Measurements from ENCODE around the gene ABI3.

ABI3 gene

DNA sequence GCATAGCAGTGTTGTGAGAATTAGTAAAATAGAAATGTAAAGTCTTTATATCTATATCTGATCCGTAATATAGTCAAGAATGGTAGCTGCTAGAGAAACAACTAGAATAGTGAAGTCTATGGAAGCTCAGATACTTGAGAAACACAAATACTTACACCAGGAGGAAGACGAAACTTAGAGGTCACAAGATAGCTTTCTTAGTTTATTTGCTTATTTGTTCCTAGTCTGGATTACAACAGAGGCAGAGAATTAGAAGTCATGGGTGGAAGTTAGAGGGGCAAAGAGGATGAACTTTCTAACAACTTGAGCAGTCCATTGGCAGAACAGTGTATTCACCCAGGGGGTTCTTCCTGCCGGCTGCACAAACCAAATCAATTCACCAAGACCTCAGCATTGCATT is 14.0 kb upstream of the ABI3 start:
- FAIRE-seq (no peak), DNase-seq (ENCODE audit: low spot score) (no peak)

DNA sequence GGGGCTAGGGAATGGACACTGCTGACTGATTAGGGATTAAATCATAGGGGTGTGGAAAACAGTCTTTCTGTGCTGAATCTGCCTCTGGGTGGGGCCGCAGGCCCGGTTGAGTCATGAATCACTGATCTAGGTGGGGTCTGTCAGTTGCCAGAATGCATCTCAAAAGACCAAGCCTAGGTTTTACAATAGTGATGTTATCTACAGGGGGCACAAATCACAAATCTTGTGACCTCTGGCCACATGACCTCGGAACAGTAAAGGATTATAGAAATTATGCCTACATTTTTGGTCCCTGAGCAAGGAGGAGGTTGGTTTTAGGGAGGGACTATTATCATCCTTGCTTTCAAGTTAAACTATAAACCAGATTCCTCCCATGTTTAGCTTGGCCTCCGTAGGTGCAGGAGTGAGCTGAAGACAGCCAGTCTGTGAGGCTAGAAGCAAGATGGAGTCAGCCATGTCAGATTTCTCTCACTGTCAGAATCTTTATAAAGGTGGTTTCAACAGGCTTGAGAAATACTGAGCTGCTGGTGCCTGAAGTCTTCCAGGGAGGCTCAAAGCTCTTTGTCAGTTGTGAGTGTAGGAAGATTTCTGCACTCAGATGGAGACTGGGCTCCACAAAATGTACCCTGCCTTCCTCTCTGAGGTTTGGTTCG is 13.0 kb upstream of the ABI3 start:
- no peak for FAIRE-seq

DNA sequence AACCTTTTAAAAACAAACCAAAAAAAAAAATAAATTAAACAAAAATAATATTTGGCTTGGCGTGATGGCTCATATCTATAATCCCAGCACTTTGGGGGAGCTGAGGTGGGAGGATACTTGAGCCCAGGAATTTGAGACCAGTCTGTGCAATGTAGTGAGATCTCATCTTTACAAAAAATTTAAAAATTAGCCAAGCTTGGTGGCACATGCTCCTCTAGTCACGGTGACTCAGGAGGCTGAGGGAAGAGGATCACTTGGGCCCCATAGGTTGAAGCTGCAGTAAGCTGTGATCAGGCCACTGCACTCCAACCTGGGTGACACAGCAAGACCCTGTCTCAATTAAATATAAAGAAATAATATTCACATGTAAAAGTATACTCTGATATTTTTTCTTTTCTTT is 12.3 kb upstream of the ABI3 start:
- FAIRE-seq (no peak), DNase-seq (ENCODE audit: low spot score) (no peak)

More for the DNA sequence above, 13.0 kb upstream of the ABI3 start:
- no peak for DNase-seq (ENCODE audit: low spot score)

DNA sequence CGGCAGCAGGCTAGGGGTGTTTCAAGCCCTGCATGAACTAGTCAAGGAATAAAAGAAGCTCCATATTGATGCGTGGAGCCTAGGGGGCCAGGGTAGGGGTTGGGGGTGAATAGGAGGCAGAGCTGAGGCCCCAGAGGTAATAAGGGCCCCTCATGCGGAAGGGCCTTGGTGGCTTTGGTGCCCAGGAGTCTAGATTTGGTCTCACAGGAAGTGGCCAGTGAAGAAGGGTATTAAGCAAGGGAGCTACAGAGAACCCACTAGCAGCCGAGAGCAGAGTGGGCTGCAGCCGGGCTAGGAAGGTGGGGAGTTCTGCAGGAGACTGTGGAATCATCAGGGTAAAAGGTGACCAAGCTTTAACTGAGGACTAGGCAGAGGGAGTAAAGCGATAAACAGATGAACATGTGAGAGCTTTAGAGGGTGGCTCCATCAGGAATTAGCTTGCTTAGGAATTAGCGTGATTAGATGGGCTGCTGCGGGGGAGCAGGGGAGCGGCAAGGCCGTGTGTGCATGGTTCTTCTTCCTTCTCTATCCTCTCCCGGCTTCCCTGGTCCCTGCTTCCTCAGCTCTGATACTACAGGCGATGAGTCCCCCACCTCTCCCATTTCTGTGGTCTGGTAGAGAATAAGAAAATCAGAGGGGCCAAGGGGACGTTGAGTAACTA is 10.0 kb upstream of the ABI3 start:
- no peak for DNase-seq (ENCODE audit: low spot score)
- no peak for FAIRE-seq

DNA sequence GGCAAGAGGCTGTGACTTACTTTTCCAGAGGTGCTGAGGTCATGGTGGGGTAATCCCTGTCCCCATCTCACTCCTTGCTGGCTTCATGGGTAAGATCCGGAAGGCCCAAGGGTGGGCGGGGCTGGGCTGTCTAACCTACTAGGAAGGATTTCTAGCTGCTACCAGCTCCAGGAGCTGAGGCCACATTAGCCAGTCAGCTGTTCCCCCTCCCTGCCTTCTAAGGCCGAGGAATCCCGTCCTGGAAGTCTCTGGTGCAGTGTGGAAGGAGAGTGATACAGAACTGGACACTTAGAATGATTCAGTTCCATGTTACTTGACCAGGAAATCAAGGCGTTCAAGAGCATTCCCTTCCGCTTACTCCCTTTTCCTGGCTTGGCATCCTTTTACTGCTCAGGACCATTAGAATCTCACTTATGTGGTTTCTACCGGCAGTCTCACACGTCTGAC is 9.0 kb upstream of the ABI3 start:
- no peak for DNase-seq (ENCODE audit: low spot score)
- no peak for FAIRE-seq

DNA sequence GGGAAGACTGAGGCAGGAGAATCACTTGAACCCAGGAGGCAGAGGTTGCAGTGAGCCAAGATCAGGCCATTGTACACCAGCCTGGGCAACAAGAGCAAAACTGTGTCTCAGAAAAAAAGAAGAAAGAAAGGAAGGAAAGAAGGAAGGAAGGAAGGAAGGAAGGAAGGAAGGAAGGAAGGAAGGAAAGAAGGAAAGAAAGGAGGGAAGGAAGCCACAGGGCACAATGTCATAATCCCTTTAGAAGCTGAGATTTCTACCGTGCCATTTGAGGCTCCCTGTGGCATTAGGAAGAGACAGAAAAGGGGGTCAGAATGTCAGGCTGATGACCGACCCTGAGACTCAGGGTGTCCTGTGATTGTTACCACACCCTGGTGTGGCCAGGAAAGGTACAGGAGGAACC is 6.7 kb upstream of the ABI3 start:
- no peak for FAIRE-seq

DNA sequence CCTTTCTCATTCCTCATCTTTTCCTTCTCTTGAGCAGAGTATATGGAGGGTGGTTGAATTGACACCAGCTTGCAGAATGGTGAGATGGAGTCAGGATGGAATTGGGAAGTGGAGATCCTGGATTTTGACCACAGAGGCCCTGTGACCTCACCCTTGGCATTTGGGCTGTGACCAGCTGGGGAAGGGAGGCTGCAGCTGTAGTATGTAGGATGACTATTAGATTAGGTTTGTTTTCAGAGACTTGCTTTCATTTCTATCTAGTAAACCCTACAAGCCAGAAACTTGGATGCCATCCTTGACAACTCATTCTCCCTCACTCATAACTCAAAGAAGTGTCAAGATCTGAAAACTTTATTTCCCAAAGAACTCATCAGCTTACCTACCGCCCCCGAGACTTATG is 6.0 kb upstream of the ABI3 start:
- DNase-seq (ENCODE audit: low spot score), result no peak
- no peak for FAIRE-seq

More for the DNA sequence above, 6.7 kb upstream of the ABI3 start:
- DNase-seq (ENCODE audit: low spot score), result no peak

DNA sequence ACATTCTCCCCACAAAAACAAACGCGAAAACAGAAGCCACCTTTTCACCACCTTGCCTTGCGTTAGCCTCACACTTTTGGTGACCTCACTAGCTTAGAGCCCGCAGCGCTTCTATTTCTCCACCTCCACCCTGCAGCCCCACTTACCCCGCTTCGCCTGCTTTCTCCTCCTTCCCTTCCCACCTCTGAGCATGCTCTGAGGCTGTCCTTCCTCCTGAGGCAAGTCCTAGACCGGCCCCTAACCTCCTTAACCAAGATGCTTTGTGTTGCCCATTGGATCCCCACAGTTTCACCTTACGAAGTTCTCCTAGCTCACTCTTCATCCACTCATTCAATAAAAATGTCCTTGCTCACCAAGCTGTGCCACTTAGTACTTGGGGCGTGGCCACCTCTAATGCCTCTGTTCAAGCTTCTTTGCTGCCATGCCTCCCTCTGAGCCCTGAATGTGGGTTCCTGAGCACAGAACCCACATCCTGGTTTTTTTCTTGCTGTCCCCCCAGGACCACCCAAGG is 1.4 kb upstream of the ABI3 start:
- peak; percentile 48 for DNase-seq (ENCODE audit: low spot score)
- peak; percentile 5 for FAIRE-seq

DNA sequence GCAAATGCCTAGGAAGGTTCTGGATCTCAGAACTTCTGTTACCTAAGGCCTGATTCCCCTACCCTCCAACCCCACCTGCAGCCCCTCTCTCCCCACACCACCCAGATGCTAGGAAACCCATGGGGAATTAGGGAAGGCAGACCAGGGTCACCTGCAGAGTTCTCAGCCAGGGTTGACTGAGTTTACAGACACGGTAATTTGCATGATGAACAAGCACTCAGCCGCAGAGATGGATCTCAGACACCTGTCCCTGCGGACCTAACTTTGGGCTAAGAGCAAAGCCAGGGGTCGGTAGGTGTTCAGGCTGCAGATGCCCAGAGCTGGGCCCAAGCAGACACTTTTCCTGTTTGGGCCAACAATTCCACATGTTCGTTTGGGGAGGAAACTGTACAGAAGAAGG is 2.9 kb downstream of the ABI3 start:
- FAIRE-seq, result no peak
- DNase-seq (ENCODE audit: low spot score), result no peak

DNA sequence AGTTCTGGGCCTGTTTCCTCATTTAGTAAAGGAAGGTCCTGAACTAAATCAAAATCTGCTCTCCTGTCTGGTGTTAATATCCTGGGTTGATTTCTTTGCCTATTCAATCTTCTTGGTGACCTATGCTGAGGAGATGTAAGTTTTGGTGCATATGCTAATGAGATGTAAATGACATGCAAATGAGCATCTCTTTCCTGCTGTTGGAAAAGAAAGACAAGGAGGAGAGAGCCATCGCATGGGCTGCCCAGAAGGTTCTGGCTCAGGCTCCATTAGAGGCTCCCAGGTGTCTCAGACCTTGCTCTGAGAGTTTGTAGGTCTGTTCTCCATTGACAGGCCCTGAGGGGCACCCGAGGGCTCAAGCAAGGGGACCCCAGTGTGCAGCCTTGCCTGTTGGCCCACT is 3.3 kb downstream of the ABI3 start:
- FAIRE-seq (no peak), DNase-seq (ENCODE audit: low spot score) (no peak)

DNA sequence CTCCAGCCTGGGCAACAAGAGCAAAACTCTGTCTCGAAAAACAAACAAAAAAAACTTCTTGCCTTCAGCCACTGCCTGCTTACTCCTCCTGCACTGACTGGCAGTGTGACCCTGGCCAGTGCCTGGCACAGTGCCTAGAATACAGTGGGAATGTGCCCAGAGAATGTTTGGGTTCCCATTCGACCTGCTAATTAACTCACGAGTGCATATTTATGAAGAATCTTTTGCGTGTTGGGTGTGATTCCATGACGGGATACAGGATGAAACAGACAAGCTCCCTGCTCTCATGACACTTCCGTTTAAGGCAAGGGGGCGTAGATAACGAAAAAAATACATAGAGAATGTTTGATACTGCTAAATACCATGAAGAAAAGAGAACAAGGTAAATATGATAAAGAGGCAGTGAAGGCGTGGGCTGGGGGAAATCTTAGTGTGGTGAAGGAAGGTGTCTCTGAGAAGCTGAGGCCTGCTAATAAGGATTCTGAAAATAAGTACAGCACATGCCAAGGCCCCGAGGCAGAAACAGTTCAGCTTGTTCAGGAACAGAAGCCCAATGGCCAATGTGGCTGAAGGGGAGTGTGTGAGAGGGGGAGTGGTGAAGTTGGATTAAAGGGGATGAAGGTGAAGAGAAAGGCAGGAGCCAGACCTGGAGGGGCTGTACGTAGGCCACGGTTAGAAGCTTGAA is 4.3 kb downstream of the ABI3 start:
- FAIRE-seq (no peak), DNase-seq (ENCODE audit: low spot score) (no peak)

DNA sequence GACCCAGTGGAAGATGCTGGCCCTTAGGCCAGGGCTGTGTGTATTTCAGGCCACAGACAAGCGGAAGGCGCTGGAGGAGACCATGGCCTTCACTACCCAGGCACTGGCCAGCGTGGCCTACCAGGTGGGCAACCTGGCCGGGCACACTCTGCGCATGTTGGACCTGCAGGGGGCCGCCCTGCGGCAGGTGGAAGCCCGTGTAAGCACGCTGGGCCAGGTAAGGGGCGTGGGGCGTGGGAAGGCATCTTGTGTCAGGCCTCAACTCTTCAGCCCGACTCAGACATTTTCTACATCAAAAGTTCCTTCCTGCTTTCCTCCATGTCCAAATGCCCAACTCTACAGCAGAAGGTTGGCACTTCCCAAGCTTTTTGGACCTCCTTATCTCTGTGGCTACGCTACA is 6.0 kb downstream of the ABI3 start:
- FAIRE-seq (no peak), DNase-seq (ENCODE audit: low spot score) (no peak)

DNA sequence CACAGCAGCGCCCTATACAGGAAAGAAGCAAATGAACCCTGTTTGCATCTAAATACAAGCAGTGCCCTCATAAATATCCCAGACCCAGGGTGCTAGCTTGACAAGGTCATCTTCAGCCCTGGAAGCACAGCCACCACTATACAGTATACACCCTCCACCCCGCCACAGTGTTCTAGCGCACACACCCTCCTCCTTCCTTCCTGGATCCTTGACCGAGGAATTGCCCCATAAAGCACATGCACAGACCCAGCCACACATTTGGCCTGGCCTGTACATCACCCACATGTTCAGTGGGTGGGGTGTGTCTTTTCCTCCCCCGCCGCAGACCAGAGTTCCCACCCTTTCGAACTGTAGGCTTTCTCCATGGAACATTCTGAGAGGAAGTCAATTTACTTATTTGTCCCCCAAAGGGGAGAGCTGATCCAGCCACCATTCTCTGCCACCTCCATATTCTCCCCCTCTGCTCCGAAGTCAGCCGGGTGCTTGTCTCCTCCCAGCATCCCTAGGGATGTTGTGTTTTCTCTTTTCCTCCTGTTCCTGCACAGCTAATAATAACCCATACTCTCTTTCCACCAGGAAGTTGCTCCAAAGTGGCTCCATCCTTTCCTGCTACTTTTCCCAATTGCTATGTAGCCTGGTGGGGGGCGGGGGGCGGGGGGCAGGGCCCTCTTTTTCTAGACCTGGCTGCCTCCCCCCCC is 6.6 kb downstream of the ABI3 start:
- DNase-seq (ENCODE audit: low spot score) (no peak), FAIRE-seq (no peak)

DNA sequence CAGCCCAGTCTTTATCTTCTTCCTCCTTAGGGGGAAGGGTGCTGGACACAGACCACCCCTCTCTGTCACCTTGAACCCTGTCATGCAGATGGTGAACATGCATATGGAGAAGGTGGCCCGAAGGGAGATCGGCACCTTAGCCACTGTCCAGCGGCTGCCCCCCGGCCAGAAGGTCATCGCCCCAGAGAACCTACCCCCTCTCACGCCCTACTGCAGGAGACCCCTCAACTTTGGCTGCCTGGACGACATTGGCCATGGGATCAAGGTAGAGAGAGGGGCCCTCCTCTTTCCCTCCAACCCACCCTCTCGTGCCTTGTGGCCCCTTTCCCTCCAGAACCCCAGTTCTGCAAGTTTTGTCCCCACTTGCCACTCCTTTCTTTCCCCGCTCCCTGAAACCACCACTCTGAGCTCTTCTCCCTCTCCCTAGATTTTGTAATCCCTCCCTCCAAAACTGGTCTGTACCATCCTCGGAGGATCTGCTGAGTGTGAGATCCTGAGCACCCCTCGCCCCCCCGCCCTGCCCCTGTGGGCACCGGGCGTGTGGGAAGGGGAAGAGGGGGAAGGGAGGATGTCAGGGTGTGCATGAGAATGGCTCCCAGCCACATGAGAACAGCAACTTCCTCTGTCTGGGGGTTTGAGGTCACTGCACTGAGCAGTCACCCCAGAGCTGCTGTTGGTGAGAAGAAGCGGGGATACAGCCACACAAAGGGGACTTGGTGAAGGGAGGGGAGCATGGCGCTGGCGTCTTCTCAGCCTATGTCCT is 7.3 kb downstream of the ABI3 start:
- DNase-seq (ENCODE audit: low spot score), result no peak
- no peak for FAIRE-seq

DNA sequence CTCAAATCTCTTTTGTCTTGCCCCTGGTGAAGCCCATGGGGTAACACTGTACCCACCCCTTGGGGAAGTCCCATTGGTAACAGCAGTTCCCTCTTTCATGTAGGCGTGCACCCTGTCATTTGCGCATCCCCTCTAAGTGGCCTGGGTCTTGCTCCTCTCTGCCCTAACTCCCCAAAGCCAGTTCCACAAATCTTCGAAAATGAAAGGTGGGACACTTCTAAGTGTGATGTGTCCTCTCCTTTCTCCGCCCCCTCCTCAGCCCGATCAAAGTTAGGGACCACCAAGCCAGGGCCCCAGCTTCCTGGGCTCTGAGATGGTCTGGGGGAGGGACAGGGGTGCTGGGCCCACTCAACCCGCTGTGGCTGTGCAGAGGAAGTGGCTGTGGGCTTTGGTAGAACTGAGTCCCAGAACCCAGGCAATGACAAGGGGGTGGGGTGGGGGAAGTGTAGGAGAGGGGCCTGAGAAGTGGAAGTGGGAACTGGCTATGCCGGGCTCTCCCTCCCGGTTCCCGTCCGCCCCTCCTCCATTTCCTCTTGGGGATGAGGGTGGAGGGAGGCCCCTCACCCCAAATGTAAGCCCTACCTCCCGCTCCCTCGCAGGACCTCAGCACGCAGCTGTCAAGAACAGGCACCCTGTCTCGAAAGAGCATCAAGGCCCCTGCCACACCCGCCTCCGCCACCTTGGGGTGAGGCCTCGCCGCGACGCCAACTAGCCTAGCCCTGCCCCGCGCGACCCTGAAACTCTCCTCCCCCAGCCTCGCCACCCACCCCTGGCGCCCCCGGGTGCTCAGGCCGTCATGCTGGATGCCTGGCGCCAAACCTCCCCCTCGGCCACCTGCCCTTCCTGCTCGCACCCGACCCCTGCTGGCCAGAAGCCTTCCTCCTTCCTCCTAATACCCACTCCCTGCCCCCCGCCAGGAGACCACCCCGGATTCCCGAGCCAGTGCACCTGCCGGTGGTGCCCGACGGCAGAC is 8.7 kb downstream of the ABI3 start:
- DNase-seq (ENCODE audit: low spot score) (no peak), FAIRE-seq (no peak)

DNA sequence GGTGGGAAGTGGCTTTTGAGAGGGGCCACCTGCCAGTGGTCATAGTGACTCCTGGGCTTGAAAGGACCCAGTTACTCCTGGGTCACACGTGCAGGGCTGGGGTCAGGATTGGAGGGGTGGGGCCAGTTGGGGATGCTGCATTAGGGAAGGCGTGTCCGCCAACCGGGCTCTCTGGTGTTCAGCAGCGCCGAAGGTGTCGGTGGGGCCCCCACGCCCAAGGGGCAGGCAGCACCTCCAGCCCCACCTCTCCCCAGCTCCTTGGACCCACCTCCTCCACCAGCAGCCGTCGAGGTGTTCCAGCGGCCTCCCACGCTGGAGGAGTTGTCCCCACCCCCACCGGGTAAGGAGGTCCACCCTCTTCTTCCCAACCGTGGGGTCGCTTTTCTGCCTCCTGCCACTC is 9.5 kb downstream of the ABI3 start:
- no peak for FAIRE-seq

DNA sequence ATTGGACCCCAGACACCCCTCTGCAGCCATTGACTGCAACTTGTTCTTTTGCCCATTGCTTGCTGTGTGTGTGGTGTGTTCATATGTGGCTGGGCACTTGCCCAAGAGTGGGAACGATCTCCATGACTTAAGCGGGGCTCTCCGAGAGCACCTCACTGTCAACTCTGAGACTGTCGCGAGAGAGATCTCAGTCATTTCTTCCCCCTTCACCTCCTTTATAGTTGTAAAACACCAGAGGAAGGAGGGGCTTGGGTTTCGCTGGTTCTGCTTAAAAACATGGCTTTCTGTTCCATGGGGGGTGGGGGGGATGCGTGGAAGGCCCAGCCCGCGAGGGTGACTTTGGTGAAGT is 12.6 kb downstream of the ABI3 start:
- no peak for FAIRE-seq

More for the DNA sequence above, 9.5 kb downstream of the ABI3 start:
- no peak for DNase-seq (ENCODE audit: low spot score)

DNA sequence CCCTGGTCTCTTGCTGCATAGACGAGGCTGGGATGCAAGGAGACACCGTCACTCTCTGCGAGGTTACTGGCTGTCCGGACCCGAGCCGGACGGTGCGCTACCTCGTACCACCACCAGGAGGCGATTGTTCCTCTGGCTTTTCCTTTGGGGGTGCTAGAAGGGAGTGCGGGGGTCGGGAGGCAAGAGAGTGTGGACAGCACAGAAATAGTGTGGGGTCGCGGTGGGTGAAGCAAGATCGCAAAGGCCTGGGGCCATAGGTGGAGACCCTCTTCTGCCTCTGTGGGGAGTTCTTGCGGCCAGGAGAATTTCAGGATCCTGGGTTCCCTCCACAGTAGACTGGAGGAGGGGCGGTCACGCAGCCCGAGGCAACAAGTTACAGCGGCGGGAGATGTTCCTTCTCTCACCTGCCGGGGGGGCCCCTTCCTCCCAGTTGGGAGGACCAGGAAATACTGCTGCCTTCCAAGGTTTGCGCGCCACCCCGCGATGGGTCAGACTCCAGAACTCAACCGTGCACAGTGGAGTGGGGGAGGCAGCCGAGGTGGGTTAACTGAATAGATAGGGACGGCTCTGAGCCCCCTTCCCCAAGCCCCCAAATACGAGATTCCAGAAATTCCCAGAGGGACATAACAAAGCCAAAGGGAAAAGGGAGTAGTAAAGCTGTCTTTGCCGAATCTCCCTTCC is 13.2 kb downstream of the ABI3 start:
- FAIRE-seq, result no peak

More for the DNA sequence above, 12.6 kb downstream of the ABI3 start:
- no peak for DNase-seq (ENCODE audit: low spot score)

DNA sequence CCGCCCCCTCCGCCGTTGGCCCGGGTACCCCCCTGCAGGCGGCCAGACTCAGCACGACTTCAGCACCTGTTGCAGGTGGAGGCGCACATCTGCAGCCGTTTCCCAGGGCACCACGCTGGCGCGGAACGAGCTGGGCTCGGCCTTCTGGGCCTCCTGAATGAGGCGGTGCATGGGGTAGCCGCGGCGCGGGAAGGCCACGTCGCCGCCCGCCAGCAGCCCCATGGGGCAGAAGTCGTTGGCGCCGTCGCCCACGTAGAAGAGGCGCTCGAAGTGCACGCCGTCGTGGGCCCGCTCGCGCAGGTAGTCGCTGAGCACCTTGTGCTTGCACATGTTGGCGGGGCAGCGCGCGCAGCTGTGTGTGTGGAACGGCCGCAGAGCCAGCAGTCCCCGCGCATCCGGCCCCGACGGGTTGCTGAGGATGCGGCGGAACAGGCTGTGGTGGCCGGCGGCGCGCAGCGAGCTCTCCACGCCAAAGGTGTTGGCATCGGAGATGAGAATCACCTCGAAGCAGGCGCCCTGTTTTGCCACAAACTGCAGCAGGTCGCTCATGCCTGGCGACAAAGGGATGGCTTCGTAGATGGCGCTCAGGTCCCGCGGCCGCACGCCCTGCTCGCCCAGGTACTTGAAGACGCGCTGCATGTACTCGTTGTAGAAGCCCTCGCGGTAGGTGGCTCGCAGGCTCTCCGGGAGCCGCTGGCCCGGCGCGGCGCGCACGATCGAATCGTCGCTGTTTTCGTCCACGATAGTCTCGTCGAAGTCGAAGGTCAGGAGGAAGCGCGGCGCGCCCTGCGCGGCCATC is 13.9 kb downstream of the ABI3 start:
- no peak for FAIRE-seq
- DNase-seq (ENCODE audit: low spot score), result no peak

More for the DNA sequence above, 13.2 kb downstream of the ABI3 start:
- no peak for DNase-seq (ENCODE audit: low spot score)
